SK-N-SH (cell line): ENCODE measurements around the gene CNPPD1. TPM values are rescaled to one million over a fixed set of nuclear protein-coding genes. Genes with fewer than 3 reads are reported as not detected.
"Not testable (repeated sequence)": the region's sequence is repeated elsewhere in the genome, so short reads cannot be mapped to it uniquely, and the experiment has no call there.

Experiments
- CTCF ChIA-PET: fragments of 300-600, 350-600 bp; formaldehyde crosslinking; extraction: SDS; loops from one replicate; lab custom pipeline; 2021; lab: Yijun Ruan, JAX
- POLR2A ChIA-PET: fragments of 350-600 bp; sonication (Branson Sonifier 250); formaldehyde crosslinking; extraction: SDS; loops from one replicate; lab custom pipeline; 2020; ENCODE audit warnings: antibody characterized with exemption, inconsistent platforms; lab: Yijun Ruan, JAX
- DNase-seq: peaks from one replicate; pipeline ENCODE4 v3.0.0; 2012
- H2AFZ ChIP-seq: fragments of 200-600 bp; sonication (generic); 2 replicates; pipeline ENCODE4 v1.8.1; 2016; ENCODE audit warnings: antibody characterized with exemption, mild to moderate bottlenecking, low read depth
- H3F3A ChIP-seq: fragments of 200-600 bp; sonication (generic); replicated peaks from 2 replicates; pipeline ENCODE3; 2016; ENCODE audit warnings: antibody characterized with exemption, mild to moderate bottlenecking; ENCODE audit not compliant: insufficient read depth
- H3K27ac ChIP-seq, 2 experiments: fragments of 200-500 bp in 1 of 2; fragments of 200-600 bp in 1 of 2; sonication (Bioruptor generic) in 1 of 2; sonication (generic), shearing (Covaris generic) in 1 of 2; 2 replicates each; pipeline versions ENCODE4 v1.5.1 to v1.6.1; 2014 to 2016; ENCODE audit warnings: low read depth in 2 of 2, inconsistent platforms in 1 of 2, low read length in 1 of 2, mild to moderate bottlenecking in 1 of 2, mixed read lengths in 1 of 2
- H3K27me3 ChIP-seq: fragments of 200-600 bp; sonication (generic), shearing (Covaris generic); 2 replicates; pipeline ENCODE4 v1.6.1; 2016; ENCODE audit warnings: mixed run types; ENCODE audit not compliant: insufficient read depth
- H3K36me3 ChIP-seq, 2 experiments: fragments of 200-500 bp in 1 of 2; fragments of 200-600 bp in 1 of 2; sonication (Bioruptor generic) in 1 of 2; sonication (generic) in 1 of 2; replicated peaks in 1 of 2; 2 replicates each; pipeline versions ENCODE3 to v1.5.1; 2014 to 2016; ENCODE audit warnings: low read length in 1 of 2, mild to moderate bottlenecking in 1 of 2; ENCODE audit not compliant: insufficient read depth in 2 of 2, control insufficient read depth in 1 of 2
- H3K4me1 ChIP-seq, 2 experiments: fragments of 200-500 bp in 1 of 2; fragments of 200-600 bp in 1 of 2; sonication (Bioruptor generic) in 1 of 2; sonication (generic), shearing (Covaris generic) in 1 of 2; 2 replicates each; pipeline versions ENCODE4 v1.5.1 to v1.6.1; 2014 to 2016; ENCODE audit warnings: low read depth in 1 of 2, low read length in 1 of 2, mixed run types in 1 of 2; ENCODE audit not compliant: insufficient read depth in 2 of 2, control insufficient read depth in 1 of 2
- H3K4me2 ChIP-seq: fragments of 200-600 bp; sonication (generic), shearing (Covaris generic); 2 replicates; pipeline ENCODE4 v1.6.1; 2017; ENCODE audit warnings: mixed run types
- H3K4me3 ChIP-seq, 2 experiments: fragments of 200-500 bp in 1 of 2; fragments of 200-600 bp in 1 of 2; sonication (Bioruptor generic) in 1 of 2; sonication (generic), shearing (Covaris generic) in 1 of 2; 2 replicates each; pipeline versions ENCODE4 v1.5.1 to v1.8.1; 2014 to 2016; ENCODE audit warnings: low read depth in 2 of 2, inconsistent platforms in 1 of 2, low read length in 1 of 2, mild to moderate bottlenecking in 1 of 2, mixed read lengths in 1 of 2, moderate library complexity in 1 of 2
- H3K79me2 ChIP-seq: fragments of 200-600 bp; sonication (generic); 2 replicates; pipeline ENCODE4 v1.8.1; 2017; ENCODE audit warnings: mild to moderate bottlenecking; ENCODE audit not compliant: insufficient read depth
- H3K9ac ChIP-seq: fragments of 200-600 bp; sonication (generic); 2 replicates; pipeline ENCODE4 v1.6.1; 2017; ENCODE audit warnings: mixed run types
- H3K9me2 ChIP-seq: fragments of 200-600 bp; sonication (generic); 2 replicates; pipeline ENCODE4 v1.6.1; 2017; ENCODE audit warnings: mixed run types
- H3K9me3 ChIP-seq: fragments of 200-600 bp; sonication (generic); 2 replicates; pipeline ENCODE4 v1.6.1; 2017; ENCODE audit warnings: mixed run types, mild to moderate bottlenecking, moderate library complexity
- H4K20me1 ChIP-seq: fragments of 200-600 bp; sonication (generic); 2 replicates; pipeline ENCODE4 v1.6.1; 2017; ENCODE audit warnings: mild to moderate bottlenecking, mixed run types; ENCODE audit not compliant: insufficient read depth
- EZH2phosphoT487 ChIP-seq: fragments of 200-600 bp; sonication (generic); IDR thresholded peaks from 2 replicates; pipeline ENCODE4 v1.6.1; 2017; ENCODE audit warnings: low read depth, mixed run types, mild to moderate bottlenecking, antibody characterized with exemption, moderate library complexity, borderline replicate concordance
- FOSL2 ChIP-seq: IDR thresholded peaks from 2 replicates; pipeline ENCODE4 v1.4.0; 2012; ENCODE audit warnings: low read depth, mild to moderate bottlenecking, moderate library complexity, borderline replicate concordance
- MEF2A ChIP-seq: IDR thresholded peaks from 2 replicates; pipeline ENCODE4 v1.4.0; 2012; ENCODE audit warnings: low read depth, borderline replicate concordance
- POLR2AphosphoS5 ChIP-seq: IDR thresholded peaks from 2 replicates; pipeline ENCODE4 v1.6.1; 2012; ENCODE audit warnings: low read depth, low read length
- SIN3A ChIP-seq: IDR thresholded peaks from 2 replicates; pipeline ENCODE4 v1.6.1; 2012; ENCODE audit warnings: low read depth, mild to moderate bottlenecking, low read length, moderate library complexity, borderline replicate concordance
- USF2 ChIP-seq: fragments of 150-350 bp; IDR thresholded peaks from 2 replicates; pipeline ENCODE4 v1.6.1; 2017; ENCODE audit warnings: antibody characterized with exemption, low read length, low read depth, borderline replicate concordance
- YY1 ChIP-seq: IDR thresholded peaks from 2 replicates; pipeline ENCODE4 v1.4.0; 2012; ENCODE audit warnings: low read depth, mild to moderate bottlenecking
- WGBS: methylation state at CpG from one replicate; pipeline ENCODE4 v1.1.6; 2017; ENCODE audit warnings: low lambda C conversion rate; 5-methylcytosine and 5-hydroxymethylcytosine counted together
- polyA plus RNA-seq, 3 experiments: library from polyadenylated mRNA; depleted of rRNA; stranded (reverse); fragments of >200 nt; gene quantifications; 2 replicates each; pipeline ENCODE4 v1.2.3, GENCODE V29; 2012

CNPPD1 gene
- polyA plus RNA-seq, 1 of the 3 experiments (the other 2 are of a cell fraction), result 75.9 TPM

- Histone ChIP-seq H3K27ac (no peak overlapping the region), H3K9me2 (no peaks in the 10 kb centered on the region), H3K36me3 (peaks cover 9 to 14% of the 10 kb centered on the region in 2 experiments), H3K4me2 (no peak overlapping the region), H3K79me2 (no peaks in the 10 kb centered on the region), H4K20me1 (no peaks in the 10 kb centered on the region), H2AFZ (no peak overlapping the region), H3K27me3 (no peaks in the 10 kb centered on the region), H3F3A (peaks cover 15% of the 10 kb centered on the region), H3K9ac (no peak overlapping the region), H3K9me3 (no peaks in the 10 kb centered on the region), H3K4me3 (no peak overlapping the region), H3K4me1 (peaks cover 13 to 20% of the 10 kb centered on the region in 2 experiments; a peak in 3 of 4 replicates)
- WGBS, result 70% methylated on average over 7 of the region's 7 CpGs
- CTCF ChIA-PET, result interaction anchor here (0.7 to 1.0 kb wide), 3 partner anchors 41 to 50 kb away, joined by 3 read pairs; partner anchors contain the start of genes GLB1L, NHEJ1 and STK16
- DNase-seq, result no peak
- no peak for TF ChIP-seq YY1
- TF ChIP-seq EZH2phosphoT487, result no peak
- no peak for TF ChIP-seq MEF2A
- TF ChIP-seq POLR2AphosphoS5, result no peak
- TF ChIP-seq FOSL2, result no peak
- no peak for TF ChIP-seq SIN3A
- TF ChIP-seq USF2, result no peak
- POLR2A ChIA-PET, result no interaction called here
These were observed 27.9 kb upstream of the CNPPD1 start for GRCh38 chr2:219204425-219205164.

GRCh38 chr2:219201331-219201730 lies 24.6 kb upstream of the CNPPD1 start:
- H3K9ac ChIP-seq, H3K27me3 ChIP-seq, H3K4me2 ChIP-seq, H3K27ac ChIP-seq, H3K9me3 ChIP-seq, DNase-seq, H3K4me3 ChIP-seq, H3K79me2 ChIP-seq, H3K36me3 ChIP-seq, H3F3A ChIP-seq, H2AFZ ChIP-seq, H3K4me1 ChIP-seq, H4K20me1 ChIP-seq, H3K9me2 ChIP-seq: not testable (repeated sequence)
- ChIA-PET CTCF (interaction anchor here (1.2 to 2.4 kb wide), 3 partner anchors 12 to 42 kb away, joined by 3 to 10 read pairs (median 3); partner anchors contain the start of gene NHEJ1), POLR2A (interaction anchor here (0.8 kb wide), 1 partner anchor 12 kb away, joined by 3 read pairs; no protein-coding TSS in a partner anchor)
- WGBS, result 100% methylated on average over 2 of the region's 21 CpGs

GRCh38 chr2:219200502-219201326 lies 24.0 kb upstream of the CNPPD1 start:
- POLR2A ChIA-PET, result interaction anchor here (0.8 kb wide), 1 partner anchor 13 kb away, joined by 3 read pairs; no protein-coding TSS in a partner anchor
- CTCF ChIA-PET, result interaction anchor here (1.2 to 2.4 kb wide), 3 partner anchors 13 to 41 kb away, joined by 3 to 10 read pairs (median 9); partner anchors contain the start of gene NHEJ1
- not testable (repeated sequence) for H3K27ac ChIP-seq, H3F3A ChIP-seq, H2AFZ ChIP-seq, H3K4me3 ChIP-seq, H3K4me2 ChIP-seq, H3K9ac ChIP-seq, H3K9me2 ChIP-seq, H3K4me1 ChIP-seq, H3K27me3 ChIP-seq, H3K36me3 ChIP-seq, H4K20me1 ChIP-seq, H3K79me2 ChIP-seq, H3K9me3 ChIP-seq, DNase-seq
- 84% methylated on average over 22 of the region's 26 CpGs for WGBS
